AG04449 (cell line): ENCODE data around the gene PODXL2.

Experiments used
- CTCF ChIA-PET: fragments of 350-600 bp; formaldehyde crosslinking; extraction: SDS; loops from one replicate; lab custom pipeline; 2021; ENCODE audit warnings: antibody characterized with exemption; lab: Yijun Ruan, JAX
- POLR2A ChIA-PET: fragments of 400-600, 350-600 bp; formaldehyde crosslinking; extraction: SDS; loops from one replicate; lab custom pipeline; 2020; ENCODE audit warnings: antibody characterized with exemption, inconsistent platforms; lab: Yijun Ruan, JAX
- DNase-seq: peaks from one replicate; pipeline ENCODE4 v3.0.0-alpha.2; 2010; ENCODE audit warnings: low read depth, low spot score
- H3K4me3 ChIP-seq: 2 replicates; pipeline ENCODE4 v1.5.1; 2011; ENCODE audit warnings: low read depth, mild to moderate bottlenecking, control low read depth, low read length
- TF ChIP-seq, protein P1 (sequence below): IDR thresholded peaks from one replicate; pipeline ENCODE4 v1.5.1; 2011; ENCODE audit warnings: mild to moderate bottlenecking, moderate library complexity, low read length, control low read depth, inconsistent platforms; ENCODE audit not compliant: insufficient read depth; ENCODE audit errors: missing control alignments

Gene PODXL2

DNA sequence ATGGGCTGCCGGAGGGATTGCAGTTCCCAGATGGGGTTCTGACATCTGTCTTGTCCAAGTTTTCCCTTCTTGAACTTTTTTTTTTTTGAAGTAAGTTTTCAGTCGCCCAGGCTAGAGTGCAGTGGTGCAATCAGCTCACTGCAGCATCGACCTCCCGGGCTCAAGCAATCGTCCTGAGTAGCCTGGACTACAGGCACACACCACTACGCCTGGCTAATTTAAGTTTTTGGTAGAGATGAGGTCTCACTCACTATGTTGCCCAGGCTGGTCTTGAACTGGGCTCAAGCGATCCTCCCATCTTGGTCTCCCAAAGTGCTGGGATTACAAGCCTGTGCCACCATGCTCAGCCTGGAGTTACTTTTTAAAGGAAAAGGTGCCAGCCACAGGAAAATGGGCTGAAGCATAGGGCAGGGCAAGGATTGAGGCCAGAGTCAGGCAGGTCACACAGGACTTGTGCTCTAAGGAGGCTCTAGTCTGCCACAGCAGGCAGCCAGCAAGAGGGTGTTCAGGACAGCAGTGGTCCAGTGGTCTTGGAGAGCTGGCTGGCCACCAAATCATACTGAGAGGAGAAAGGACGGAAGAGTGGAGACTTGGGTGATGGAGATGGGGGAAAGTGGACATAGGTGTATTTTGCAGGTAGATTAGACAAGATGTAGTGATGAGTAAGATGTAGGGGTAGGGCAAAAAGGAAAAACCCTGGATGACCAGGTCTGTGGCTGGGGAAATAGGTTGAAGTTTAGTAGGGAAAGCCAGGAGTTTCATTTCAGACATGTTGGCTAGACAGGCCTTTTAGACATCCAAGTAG lies 6.0 kb upstream of the PODXL2 start:
- no peak overlapping the region for H3K4me3 ChIP-seq
- ChIA-PET POLR2A (no interaction called here), CTCF (interaction anchor here (0.9 kb wide), 1 partner anchor 28 kb away, joined by 3 read pairs; no protein-coding TSS in a partner anchor)
- TF ChIP-seq, protein P1, sequence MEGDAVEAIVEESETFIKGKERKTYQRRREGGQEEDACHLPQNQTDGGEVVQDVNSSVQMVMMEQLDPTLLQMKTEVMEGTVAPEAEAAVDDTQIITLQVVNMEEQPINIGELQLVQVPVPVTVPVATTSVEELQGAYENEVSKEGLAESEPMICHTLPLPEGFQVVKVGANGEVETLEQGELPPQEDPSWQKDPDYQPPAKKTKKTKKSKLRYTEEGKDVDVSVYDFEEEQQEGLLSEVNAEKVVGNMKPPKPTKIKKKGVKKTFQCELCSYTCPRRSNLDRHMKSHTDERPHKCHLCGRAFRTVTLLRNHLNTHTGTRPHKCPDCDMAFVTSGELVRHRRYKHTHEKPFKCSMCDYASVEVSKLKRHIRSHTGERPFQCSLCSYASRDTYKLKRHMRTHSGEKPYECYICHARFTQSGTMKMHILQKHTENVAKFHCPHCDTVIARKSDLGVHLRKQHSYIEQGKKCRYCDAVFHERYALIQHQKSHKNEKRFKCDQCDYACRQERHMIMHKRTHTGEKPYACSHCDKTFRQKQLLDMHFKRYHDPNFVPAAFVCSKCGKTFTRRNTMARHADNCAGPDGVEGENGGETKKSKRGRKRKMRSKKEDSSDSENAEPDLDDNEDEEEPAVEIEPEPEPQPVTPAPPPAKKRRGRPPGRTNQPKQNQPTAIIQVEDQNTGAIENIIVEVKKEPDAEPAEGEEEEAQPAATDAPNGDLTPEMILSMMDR: no peak
- DNase-seq: no peak

DNA sequence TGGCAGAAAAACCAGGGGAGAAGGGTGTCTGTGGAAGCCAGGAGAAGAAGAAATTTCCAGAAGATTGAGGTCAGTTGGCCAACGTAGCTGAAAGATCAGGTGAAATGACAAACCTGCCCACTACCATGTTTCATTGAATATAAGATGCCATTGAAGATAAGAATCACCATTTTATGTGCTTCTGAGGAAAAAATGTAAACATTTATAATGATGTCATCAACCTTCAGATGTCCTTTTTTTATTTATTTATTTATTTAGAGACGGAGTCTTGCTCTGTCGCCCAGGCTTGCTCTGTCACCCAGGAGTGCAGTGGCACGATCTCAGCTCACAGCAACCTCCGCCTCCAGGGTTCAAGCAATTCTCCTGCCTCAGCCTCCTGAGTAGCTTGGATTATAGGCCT lies 4.9 kb upstream of the PODXL2 start:
- H3K4me3 ChIP-seq: no peak overlapping the region
- POLR2A ChIA-PET: no interaction called here
- DNase-seq: no peak
- TF ChIP-seq, protein P1: no peak
- CTCF ChIA-PET: no interaction called here

DNA sequence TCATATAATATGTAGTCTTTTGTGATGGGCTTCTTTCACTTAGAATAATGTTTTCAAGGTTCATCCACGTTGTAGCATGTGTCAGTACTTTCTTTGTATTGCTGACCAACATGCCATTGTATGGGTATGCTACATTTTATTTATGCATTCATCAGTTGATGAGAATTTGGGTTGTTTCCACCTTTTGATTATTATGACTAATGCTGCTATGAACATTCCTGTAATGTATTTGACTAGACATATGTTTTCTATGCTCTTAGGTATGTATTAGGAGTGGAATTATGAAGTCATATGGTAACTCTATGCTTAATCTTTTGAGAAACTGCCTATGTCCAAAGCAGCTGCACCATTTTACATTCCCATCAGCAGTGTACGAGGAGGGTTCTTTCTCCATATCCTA lies 3.2 kb upstream of the PODXL2 start:
- ChIA-PET POLR2A (no interaction called here), CTCF (no interaction called here)

DNA sequence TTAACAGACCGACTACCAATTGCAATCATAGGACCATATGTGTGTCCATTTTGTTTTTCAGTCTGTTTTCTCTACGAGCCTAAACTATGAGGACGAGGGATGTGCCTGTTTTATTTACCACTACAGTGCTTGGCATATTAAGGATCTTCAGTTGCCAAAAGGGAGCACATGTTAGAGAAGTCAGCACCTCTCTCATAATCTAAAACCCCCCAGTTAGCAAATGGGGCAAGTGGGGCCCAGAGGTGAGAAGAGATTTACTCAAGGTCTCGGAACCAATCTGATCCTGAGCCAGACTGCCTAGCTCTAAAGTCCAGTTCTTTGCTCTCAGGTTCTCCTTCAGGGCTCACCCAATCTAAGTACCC lies 578 bp upstream of the PODXL2 start:
- no peak overlapping the region for H3K4me3 ChIP-seq
- TF ChIP-seq, protein P1: no peak
- ChIA-PET POLR2A (no interaction called here), CTCF (interaction anchor here (0.9 kb wide), 1 partner anchor 342 kb away, joined by 3 read pairs; no protein-coding TSS in a partner anchor)
- no peak for DNase-seq

More for the DNA sequence above, 3.2 kb upstream of the PODXL2 start:
- H3K4me3 ChIP-seq: no peak overlapping the region
- TF ChIP-seq, protein P1: no peak
- no peak for DNase-seq

DNA sequence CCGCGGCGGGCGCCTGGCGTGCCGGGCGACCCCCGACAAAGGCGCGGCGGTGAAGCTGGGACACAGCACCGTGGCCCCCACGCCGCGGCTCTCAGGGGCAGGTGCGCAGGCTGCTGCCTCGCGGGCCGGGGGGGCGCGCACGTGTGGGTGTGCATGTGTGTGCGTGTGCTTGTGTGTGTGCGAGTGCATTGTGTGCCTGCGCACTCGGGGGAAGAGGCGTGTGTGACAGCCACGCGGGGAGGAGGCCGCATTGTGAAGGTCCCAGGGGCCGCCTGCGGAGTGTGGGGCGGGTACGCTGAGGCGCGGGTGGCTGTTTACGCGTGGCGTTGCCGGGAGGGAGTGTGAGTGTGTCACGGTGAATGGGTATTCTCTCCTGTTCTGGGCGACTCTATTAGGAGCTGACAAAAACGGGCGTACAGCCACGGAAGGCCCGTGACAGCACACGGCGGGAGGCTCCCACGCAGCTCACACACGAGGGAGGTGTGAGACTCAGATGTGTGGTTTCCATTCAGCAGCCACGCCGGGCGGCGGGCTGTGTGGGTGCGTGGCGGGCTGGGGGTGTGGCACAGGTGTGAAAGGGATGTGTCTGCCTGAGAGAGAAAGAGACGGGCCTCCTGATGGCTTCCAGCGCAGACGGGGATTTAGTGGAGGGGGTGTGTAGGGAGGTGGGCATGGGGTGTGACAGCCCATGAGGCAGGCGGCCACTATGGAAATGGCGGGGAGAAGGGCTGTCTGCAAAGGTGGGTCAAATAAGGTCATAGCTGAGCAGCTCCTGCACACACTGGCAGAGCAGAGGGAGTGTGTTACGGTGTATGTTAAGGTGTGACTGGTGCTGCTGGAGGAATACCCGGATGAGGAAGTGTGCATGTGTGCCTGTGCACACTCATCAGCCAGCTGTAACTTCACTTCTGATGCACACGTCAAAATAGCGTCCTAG lies 750 bp downstream of the PODXL2 start:
- peak overlapping the region; percentile 51 for H3K4me3 ChIP-seq
- ChIA-PET POLR2A (no interaction called here), CTCF (interaction anchor here (1.2 kb wide), 1 partner anchor 10 kb away, joined by 3 read pairs; no protein-coding TSS in a partner anchor)
- no peak for DNase-seq
- TF ChIP-seq, protein P1: no peak
